HG03520 (cell line): ENCODE measurements around the gene NR3C2.

ENCODE experiments used
- ATAC-seq: cut with Tn5 transposase; IDR thresholded peaks from one replicate; pipeline ENCODE4 v1.9.1; 2021; ENCODE audit warnings: mild to moderate bottlenecking, moderate library complexity; ENCODE audit not compliant: unreplicated experiment

Gene NR3C2

DNA sequence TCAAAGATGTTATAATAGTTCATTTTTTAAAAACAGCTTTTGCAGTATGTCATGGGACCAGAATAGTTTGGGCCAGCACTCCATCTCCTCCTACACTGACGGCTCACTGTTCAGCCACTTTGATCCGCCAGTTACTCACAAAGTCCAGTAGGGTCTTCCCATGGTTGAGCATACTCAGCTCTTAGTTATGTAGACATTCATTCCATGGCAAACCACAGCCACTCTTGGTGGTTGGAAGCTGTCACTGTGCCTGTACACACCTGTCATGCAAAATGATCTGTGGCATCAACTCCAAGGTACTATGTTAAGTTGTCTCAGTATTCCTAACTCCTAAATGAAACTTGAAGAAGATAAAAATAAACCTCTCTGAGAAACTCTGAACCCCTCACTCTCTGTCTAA, 127.2 kb downstream of the NR3C2 start:
- no peak for ATAC-seq

DNA sequence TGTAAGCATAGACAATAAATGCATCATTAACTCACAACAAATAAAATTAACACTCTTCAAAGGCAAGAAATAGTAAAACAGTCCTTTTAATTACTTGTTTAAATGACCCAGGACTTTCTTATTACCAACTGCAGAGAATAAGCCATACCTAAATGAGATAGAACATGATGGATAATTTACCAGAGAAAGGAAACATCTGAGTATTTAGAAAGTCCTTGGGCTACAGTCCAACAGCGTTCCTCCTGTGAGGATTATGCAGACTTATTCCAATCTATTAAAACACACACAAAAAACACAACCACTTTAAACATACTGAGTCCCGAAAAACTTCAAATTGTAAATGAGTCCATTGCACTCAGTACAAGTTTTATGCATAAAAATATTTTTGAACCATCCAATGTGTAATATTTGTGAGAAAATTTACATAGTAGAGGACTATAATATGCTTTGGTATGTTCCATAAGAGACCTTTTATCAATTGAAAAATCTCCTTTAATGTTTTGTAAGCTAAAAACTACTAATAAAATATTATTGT, 129.2 kb downstream of the NR3C2 start:
- no peak for ATAC-seq

DNA sequence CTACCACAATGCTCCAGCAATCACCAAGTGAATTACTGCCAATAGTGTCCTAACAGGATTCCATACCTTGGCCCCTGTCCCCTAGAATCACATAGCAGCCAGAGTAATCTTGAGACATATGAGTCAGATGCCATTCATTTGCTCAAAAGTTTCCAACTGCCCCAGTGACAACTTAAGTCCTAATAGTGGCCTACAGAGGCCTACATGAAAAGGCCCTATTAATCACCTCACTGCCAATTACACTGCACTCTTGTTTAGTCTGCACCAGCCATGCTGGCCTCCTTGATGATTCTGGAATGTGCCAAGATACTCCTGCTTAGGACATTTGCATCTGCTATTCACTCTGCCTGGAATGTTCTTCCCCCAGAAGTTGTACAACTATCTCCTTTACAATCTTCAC, 130.7 kb downstream of the NR3C2 start:
- ATAC-seq, result no peak

DNA sequence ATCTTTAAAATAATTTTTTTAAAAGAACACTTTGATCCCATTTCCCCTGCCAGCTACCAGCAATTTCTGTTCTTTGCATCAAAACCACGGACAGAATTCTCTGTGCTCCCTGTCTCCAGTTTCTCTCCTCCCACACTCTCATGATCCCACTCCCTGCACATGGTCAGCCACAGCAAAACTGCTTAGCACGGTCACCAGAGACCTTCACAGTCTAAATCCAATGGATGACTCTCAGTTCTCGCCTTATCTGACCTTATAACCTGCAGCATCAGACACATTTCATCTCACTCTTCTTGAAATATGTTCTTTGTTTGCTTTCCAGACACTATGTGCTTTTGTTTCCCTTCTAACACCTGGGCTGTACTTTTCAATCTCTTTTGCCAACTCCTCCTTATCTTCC, 131.5 kb downstream of the NR3C2 start:
- no peak for ATAC-seq

DNA sequence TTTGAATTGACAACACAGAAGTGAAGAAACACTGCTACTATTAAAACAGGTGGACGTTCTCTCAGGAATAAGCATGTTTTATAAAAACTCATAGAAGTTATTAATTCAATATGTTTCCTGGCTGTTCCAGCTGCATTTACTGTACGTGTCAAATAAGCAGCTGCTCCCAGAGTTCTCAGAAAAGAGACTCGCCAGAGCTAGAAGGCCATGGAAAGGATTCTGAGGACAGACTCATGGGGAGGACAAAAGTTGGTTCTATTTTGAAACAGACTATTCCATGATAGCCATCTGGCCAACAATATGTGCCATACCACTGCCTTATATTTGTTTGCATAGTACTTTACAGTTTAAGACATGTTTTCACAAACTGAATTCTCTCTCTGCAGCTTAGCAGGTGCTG, 136.5 kb downstream of the NR3C2 start:
- ATAC-seq, result no peak

DNA sequence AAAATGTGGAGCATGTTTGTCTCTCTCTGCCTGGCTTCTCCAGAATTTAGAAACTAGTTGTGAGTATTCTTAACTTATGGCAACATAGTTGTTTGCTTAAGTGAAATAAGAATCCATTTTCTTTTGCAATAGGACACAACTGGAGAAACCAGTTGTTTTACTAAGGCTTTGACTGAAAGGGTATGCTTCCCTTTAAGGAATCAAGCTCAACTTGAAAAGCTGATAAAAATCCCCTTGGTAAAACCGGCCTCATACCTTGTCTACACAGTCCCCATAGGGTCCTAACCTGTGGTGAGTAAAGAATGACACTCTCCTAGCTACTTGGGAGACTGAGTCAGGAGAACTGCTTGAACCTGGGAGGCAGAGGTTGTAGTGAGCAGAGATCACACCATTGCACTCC, 139.8 kb downstream of the NR3C2 start:
- ATAC-seq, result no peak

DNA sequence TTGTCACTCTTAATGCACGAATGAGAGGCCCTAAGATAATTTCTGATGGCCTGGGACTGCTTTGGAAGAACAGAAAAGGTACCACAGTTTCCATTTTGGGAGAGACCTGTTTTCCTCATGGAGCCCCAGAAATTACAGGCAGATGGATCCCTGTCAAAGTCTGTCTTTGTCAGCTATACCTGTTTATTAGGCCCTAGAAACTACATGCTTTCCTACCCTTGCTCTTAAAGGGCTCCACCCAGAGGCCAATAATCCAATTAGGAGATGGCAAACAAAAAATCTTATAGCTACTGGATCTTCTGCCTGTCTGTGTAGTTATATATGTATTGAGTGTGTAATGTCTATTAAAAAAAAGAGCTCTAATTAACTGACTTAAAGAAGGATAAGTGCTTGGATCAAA, 141.3 kb downstream of the NR3C2 start:
- ATAC-seq, result no peak

DNA sequence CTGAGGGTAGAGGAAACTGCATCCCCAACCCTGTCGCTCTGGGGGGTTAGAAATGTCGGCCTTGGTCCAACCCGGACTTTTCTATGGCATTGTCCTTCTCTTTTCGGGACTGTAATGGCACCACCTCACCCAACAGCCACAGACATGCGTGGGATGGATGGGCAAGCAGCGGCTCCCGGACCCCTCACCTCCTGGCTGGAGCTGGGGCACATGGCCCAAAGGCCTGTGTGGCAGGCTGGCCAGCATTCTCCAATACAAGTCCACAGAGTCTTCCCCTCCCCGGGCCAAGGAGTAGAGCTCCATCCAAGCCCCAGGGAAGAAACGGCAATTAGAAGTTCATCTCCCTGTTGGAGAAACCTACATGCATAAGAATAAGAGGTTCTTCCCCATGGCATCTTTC, 142.9 kb downstream of the NR3C2 start:
- ATAC-seq, result no peak

DNA sequence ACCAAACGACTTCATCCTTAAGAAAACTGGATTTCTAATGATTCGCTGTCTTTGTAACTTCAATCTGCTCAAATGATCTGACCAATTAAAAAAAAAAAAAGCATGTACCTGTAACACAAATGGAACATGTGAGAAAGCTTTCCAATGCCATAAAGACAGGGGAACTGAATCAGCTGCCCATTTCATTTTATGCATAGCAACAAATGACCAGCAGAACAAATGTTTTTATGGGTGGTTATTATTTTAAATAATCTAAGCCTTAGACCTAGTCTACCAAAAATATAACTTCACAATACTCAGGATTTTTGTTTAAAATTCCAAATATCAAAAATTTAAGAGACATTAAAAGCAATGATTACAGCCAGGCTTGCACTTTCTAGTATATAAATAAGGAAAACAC, 145.7 kb downstream of the NR3C2 start:
- ATAC-seq, result no peak

DNA sequence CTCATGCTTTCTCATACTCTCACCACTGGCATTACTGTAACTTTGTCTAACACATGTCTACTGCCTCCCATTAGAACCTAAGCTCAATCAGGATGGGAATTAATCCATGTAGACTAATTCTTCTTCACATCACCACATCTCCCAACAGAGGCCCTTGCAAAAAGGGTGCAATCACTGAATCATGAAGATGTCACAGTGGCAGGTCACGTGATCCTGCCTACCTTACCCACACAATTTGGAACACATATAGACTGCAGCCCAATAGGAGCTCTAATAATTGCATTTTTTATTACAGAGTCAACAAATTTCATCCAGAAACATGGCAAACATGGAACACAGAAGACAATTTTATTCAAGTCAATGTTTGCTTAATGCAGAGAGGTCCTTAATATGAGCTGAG, 146.6 kb downstream of the NR3C2 start:
- ATAC-seq, result no peak

DNA sequence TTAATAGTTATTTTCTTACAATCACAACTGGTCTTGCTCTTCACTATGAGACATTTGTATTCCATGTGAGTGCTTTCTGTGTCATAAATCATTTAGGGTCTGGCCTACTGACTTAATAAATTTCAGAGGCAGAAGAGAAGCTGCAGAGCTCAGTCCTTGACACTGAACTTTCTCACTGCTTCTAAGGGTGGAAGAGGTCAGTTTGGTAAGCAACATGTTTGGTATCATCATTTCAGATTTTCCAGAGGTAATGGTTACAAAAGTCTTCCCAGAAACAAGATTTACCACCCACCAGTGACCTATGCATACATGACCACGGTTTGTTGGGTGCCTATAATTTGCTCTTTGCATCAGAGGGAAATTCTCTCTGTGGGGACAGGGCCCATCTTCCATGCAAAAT, 148.6 kb downstream of the NR3C2 start:
- no peak for ATAC-seq

DNA sequence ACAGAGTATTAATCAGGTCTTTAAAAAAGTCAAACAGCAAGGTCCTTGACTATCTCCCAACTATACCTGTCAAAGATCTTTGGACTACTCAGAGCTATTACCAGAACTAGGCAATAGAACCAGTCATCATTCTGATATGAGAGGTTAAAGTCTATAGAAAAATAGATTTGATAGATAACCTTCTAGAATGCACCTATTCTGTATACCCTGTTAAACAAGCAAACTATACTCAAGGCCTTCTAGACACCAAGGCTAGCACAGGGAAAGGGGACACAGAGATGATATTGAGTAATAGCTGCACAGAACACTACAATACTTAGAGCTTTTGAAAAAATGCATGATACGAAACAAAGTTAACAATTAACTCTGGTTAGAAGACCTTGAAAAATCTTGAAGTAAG, 149.5 kb downstream of the NR3C2 start:
- no peak for ATAC-seq

DNA sequence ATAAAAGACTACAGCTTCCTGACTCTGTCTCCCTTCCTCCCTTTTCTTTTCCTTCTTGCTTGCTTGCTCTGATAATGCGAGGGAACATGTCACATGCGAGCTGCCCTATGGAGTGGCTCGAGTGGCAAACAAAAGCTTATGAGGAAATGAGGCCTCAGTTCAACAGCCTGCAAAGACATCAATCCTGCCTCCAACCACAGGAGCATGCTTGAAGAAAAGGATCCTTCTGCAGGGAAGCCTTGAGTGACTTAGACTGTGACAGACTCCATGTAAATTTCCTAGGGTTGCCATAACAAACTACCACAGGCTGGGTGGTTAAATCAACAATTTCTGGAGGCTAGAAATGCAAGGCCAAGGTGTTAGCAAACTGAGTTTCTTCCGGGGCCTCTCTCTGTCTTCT, 152.5 kb downstream of the NR3C2 start:
- no peak for ATAC-seq

DNA sequence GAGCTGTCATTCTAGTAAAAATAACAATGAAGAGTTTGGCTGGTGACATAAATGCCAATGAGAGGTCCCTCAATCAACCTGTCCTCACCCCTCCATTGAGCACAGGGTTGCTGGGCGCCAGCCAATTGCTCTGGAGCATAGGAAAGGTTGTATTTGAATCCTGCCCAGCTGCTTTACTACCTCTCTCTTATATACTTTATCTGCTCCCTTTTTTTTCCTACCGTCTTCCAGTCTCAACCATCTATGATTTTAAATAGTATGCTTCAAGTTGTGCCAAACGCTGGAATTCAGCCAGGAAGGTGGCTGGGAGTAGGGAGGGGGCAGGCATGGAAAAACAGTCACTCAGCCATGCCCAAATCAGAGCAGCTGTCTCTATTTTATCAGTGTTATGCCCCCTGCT, 153.8 kb downstream of the NR3C2 start:
- no peak for ATAC-seq

DNA sequence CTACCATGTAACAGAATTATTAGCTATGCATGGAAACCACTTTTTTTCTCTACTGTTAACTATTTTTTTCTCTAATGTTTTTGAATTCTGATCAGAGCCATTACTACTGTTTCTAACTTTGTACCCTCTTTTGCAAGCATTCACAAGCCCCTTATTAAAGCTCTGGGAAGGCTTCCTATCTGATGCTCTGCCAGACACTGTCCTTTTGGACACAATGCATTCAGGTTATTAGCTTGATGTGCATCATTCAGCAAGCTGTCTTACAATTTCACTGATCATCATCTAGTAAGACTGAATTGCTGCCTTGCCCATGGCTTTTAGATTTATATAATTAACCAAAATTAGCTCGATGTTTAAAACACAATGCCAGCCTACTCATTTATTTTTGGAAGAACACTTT, 155.1 kb downstream of the NR3C2 start:
- no peak for ATAC-seq

DNA sequence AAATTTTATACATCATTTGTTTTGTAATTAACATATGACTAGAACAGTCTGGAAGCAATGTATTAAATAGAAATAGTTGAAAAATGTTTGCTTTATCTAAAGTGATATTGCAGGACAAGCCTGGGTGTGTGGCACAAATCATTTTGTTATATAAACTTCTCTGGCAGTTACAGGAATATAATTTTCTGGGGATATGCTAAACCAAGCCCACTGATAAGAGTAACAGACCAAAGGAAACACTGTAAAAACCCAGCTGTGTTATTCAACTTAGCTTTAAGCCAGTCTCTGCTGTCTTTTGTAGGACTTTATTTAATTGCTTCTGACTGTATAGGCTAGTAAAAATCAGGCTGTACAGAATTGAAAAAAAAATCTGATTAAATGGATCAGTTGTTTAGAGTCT, 156.2 kb downstream of the NR3C2 start:
- ATAC-seq, result no peak

DNA sequence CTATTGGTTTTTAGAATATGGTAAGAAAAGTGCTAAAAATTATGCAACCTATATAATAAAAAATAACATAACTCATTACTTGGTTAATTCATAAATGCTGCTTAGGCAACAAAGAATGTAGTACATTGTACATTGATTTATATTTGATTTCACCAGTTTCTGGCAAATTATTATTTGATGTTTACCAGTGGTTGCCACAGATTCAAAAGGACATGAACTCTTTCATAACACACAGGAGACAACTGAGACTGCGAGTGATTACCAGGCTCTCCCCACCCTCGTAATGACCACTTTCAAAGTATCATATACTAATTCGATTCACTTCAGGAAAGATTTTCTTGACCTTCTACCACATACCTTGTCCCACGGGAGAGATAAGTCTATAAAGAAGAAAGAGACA, 158.5 kb downstream of the NR3C2 start:
- no peak for ATAC-seq

DNA sequence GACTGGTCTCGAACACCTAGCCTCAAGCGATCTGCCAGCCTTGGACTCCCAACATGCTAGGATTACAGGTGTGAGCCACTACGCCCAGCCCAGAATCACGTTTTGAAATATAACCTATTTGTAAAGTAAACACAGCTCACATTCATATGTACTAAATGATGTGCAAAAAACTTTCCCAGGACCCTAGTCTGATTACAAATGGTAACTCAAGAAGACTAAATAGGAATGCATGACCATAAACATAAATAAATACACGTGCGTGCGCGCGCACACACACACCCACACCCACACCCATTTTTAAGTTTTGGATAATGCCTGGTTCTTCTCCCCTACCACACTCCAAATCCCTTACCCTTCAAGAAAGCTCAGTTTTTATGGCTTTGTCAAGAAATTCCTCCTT, 163.9 kb downstream of the NR3C2 start:
- ATAC-seq, result no peak

DNA sequence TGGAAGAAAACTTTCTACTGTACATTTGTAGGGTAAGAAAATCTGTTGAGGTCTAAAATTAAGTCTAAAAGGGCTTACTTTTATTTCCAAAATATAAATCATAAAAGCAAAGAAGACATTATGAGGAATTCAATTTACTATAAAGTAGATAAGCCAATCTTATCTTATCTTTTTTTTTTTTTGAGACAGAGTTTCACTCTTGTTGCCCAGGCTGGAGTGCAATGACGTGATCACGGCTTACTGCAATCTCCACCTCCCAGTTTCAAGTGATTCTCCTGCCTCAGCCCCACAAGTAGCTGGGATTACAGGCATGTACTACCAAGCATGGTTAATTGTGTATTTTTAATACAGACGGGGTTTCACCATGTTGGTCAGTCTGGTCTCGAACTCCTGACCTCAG, 166.9 kb downstream of the NR3C2 start:
- no peak for ATAC-seq

DNA sequence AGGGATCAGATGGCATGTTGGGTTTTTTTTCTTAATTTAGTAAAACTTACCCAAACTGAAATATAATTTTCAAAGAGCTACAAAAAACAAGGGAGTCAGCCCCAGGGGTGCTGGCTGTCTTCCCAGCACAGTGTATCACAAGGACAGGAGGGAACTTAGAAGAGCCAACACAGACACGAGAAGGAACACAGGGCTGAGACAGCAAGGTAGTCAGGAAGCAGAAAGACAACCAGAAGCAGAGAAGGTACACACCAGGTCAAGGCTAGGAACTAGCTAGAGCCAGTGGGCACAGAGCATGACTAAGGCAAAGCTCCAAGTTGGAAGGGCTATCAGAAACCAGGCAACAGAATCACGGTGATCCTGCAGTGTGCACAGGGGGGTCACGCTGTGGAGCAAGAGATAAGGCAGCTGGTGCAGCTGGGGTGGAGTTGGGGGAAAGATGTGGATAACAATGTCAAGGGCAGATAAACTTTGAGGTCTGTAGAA, 168.7 kb downstream of the NR3C2 start:
- ATAC-seq, result no peak

DNA sequence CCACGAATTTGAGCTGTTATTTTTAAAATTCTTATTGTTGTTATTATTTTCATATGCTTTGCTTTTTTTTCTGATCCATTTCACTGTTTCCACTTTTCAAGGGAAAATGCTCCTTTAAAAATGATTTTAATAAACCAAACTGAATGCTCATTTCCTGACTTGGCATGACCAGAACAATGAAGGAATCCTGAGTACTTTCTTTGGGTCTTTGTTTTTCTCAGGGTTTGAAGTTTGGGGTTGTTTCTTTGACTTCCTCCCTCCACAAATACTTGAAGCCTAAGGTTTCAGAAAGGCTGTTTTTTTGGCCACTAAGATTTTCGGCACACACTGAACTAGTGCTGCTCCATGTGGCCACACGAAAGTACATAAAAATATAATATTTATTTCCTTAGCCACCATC, 171.0 kb downstream of the NR3C2 start:
- no peak for ATAC-seq

DNA sequence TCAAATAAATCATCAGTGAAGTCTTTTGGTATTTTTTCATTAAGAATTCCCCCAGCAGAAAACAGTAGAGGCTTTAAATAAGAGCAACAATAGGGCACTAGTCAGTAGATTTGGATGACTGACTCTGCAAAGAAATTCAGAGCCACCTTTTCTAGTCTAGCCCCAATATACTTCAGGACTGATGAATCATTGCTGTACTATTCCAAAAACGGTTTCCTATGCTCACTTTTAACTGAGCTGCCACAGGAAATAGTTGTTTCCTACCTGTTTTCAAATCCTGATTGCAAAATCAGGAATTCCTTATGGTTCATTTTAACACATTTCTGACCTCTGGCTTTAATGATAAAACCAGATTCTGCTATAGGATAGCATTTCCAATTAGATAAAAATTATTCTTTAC, 171.6 kb downstream of the NR3C2 start:
- no peak for ATAC-seq

DNA sequence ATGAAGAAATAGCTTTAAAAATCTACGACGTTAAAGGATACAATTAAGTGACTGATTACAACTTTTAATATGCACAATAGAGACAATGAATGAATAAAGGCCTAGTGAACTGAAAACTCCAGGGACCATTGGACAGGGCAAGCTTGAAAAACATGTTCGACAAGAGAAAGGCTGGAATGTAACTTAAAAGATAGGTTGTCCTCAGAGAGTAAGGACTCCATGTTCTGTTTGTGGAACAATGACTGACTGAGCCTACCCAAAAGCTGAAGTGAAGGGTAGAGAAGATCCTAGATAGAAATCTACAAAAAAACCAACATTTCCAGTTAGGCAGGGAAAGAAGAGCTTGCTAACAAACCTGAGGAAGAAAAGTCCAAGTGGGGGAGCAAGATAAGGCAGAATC, 173.4 kb downstream of the NR3C2 start:
- no peak for ATAC-seq

DNA sequence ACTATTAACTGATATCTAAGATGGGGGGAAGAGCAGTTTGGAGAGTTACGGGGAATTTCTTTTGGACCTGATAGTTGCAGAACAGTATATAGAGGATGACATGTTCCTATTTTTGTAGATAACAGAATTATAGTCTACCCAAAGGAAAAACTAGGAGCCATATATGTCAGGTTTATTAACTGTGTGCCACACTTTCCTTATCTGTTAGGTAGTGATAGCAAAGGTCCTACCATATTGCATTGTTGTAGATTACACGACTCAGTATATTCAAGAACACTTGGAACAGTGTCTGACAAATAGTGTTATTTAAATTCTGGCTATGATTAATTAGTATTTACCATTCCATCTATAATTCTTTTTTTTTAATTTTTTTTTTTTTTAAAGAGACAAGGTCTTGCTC, 175.3 kb downstream of the NR3C2 start:
- no peak for ATAC-seq
